Inferior parietal cortex (tissue), 1 donor: ENCODE data around the gene SLC4A3.

Source experiments
- DNase-seq: peaks from one replicate; pipeline ENCODE4 v3.0.0-alpha.2; 2016; ENCODE audit errors: extremely low spot score

SLC4A3 gene

GRCh38 chr2:219631904-219632759 is 4.7 kb downstream of the SLC4A3 start:
- no peak for DNase-seq

- no peak for DNase-seq
These were observed 5.3 kb downstream of the SLC4A3 start for GRCh38 chr2:219632760-219633105.

GRCh38 chr2:219633276-219634065 is 6.0 kb downstream of the SLC4A3 start:
- no peak for DNase-seq

- no peak for DNase-seq
These were observed 6.9 kb downstream of the SLC4A3 start for GRCh38 chr2:219634171-219634940.

- no peak for DNase-seq
These were observed 7.7 kb downstream of the SLC4A3 start for GRCh38 chr2:219634951-219635751.

- no peak for DNase-seq
These were observed 8.9 kb downstream of the SLC4A3 start for GRCh38 chr2:219636144-219636915.

GRCh38 chr2:219636941-219637841 is 9.8 kb downstream of the SLC4A3 start:
- no peak for DNase-seq

GRCh38 chr2:219637842-219638185 is 10.4 kb downstream of the SLC4A3 start:
- no peak for DNase-seq

- no peak for DNase-seq
These were observed 11.0 kb downstream of the SLC4A3 start for GRCh38 chr2:219638217-219638947.

- peak; percentile 61 for DNase-seq
These were observed 11.7 kb downstream of the SLC4A3 start for GRCh38 chr2:219638948-219639755.

GRCh38 chr2:219641390-219642068 is 14.1 kb downstream of the SLC4A3 start:
- DNase-seq, result no peak

GRCh38 chr2:219642069-219642454 is 14.6 kb downstream of the SLC4A3 start:
- DNase-seq, result no peak

GRCh38 chr2:219642465-219643083 is 15.1 kb downstream of the SLC4A3 start:
- DNase-seq, result peak; percentile 92

GRCh38 chr2:219643084-219643473 is 15.6 kb downstream of the SLC4A3 start:
- DNase-seq, result no peak

- no peak for DNase-seq
These were observed 16.5 kb downstream of the SLC4A3 start for GRCh38 chr2:219643788-219644398.

GRCh38 chr2:219644801-219645480 is 17.5 kb downstream of the SLC4A3 start:
- no peak for DNase-seq
